Karpas-422 (cell line): ENCODE measurements around the gene KDM8. TPM values are rescaled to one million over a fixed set of nuclear protein-coding genes. Genes with fewer than 3 reads are reported as not detected.
A peak's percentile ranks its signal among the peaks of the same experiment; 100 is the strongest.

Source experiments
- DNase-seq: peaks from one replicate; pipeline ENCODE4 v3.0.0-alpha.2; 2015
- H2AFZ ChIP-seq: fragments of 200-600 bp; sonication (generic); 2 replicates; pipeline ENCODE4 v1.6.1; 2014; ENCODE audit warnings: antibody characterized with exemption, low read length, mixed read lengths
- H3K27ac ChIP-seq: fragments of 200-600 bp; sonication (generic); 2 replicates; pipeline ENCODE4 v1.5.1; 2014; ENCODE audit warnings: mild to moderate bottlenecking, low read length, moderate library complexity
- H3K27me3 ChIP-seq: fragments of 200-600 bp; sonication (generic); 2 replicates; pipeline ENCODE4 v1.6.1; 2014; ENCODE audit warnings: low read length, mixed read lengths
- H3K36me3 ChIP-seq: fragments of 200-600 bp; sonication (generic); 2 replicates; pipeline ENCODE4 v1.6.1; 2014; ENCODE audit warnings: low read length, mixed read lengths; ENCODE audit not compliant: insufficient read depth
- H3K4me1 ChIP-seq: fragments of 200-600 bp; sonication (generic); 2 replicates; pipeline ENCODE4 v1.6.1; 2014; ENCODE audit warnings: mild to moderate bottlenecking, low read length, mixed read lengths
- H3K4me2 ChIP-seq: fragments of 200-600 bp; sonication (generic); 2 replicates; pipeline ENCODE4 v1.6.1; 2014; ENCODE audit warnings: low read length, low read depth, mild to moderate bottlenecking; ENCODE audit not compliant: poor library complexity, severe bottlenecking
- H3K4me3 ChIP-seq: fragments of 200-600 bp; sonication (generic); 2 replicates; pipeline ENCODE4 v1.5.1; 2014; ENCODE audit warnings: mild to moderate bottlenecking, antibody characterized with exemption, low read length, mixed read lengths
- H3K79me2 ChIP-seq: fragments of 200-600 bp; sonication (generic); 2 replicates; pipeline ENCODE4 v1.6.1; 2014; ENCODE audit warnings: mild to moderate bottlenecking, low read length, mixed read lengths
- H3K9ac ChIP-seq: fragments of 200-600 bp; sonication (generic); 2 replicates; pipeline ENCODE4 v1.6.0; 2014; ENCODE audit warnings: low read length
- H3K9me2 ChIP-seq: fragments of 200-600 bp; sonication (generic), shearing (Covaris generic); replicated peaks from 2 replicates; pipeline ENCODE4 v1.6.0; 2014; ENCODE audit warnings: mild to moderate bottlenecking, low read length, moderate library complexity; ENCODE audit not compliant: insufficient read depth
- H3K9me3 ChIP-seq: fragments of 300-700, 200-600 bp; sonication (generic); 2 replicates; pipeline ENCODE4 v1.6.1; 2014; ENCODE audit warnings: low read length, mixed read lengths
- H4K20me1 ChIP-seq: fragments of 200-600 bp; sonication (generic); 2 replicates; pipeline ENCODE4 v1.6.1; 2014; ENCODE audit warnings: mild to moderate bottlenecking, antibody characterized with exemption, low read length, low read depth; ENCODE audit not compliant: insufficient read depth
- total RNA-seq: library from RNA; depleted of rRNA; stranded (reverse); fragments of >200 nt; shearing (Covaris generic); gene quantifications from 2 replicates; pipeline ENCODE4 v1.2.3, GENCODE V29; 2014; ENCODE audit warnings: low replicate concordance; rRNA removed

The KDM8 gene
- total RNA-seq, result 1.9 and 3.1 TPM in 2 replicates

GRCh38 chr16:27203507-27204311 is at the start of gene KDM8:
TSS of gene KDM8 (plus strand) at chr16:27203526. CDS start at chr16:27210124, 6,598 bp downstream.
- Histone ChIP-seq H3K9me3 (no peaks in the 10 kb centered on the region), H3K4me2 (peak within 1 kb of the TSS; percentile 97), H3K9ac (peak within 1 kb of the TSS; percentile 97), H3K27ac (peak within 1 kb of the TSS; percentile 87), H4K20me1 (no peaks in the 10 kb centered on the region), H3K79me2 (peaks cover 8% of the 10 kb centered on the region; the same call in 1 of the 2 replicates), H3K9me2 (no peaks in the 10 kb centered on the region), H2AFZ (peak within 1 kb of the TSS; percentile 85), H3K4me1 (peaks cover 33% of the 10 kb centered on the region), H3K36me3 (no peaks in the 10 kb centered on the region), H3K4me3 (peak within 1 kb of the TSS; percentile 92), H3K27me3 (no peaks in the 10 kb centered on the region)
- peak; percentile 99 for DNase-seq

- Histone ChIP-seq H3K27me3 (no peaks in the 10 kb centered on the region), H4K20me1 (no peaks in the 10 kb centered on the region), H3K4me3 (no peak overlapping the region), H2AFZ (no peak overlapping the region), H3K9ac (no peak overlapping the region), H3K4me1 (no peaks in the 10 kb centered on the region), H3K9me2 (no peaks in the 10 kb centered on the region), H3K36me3 (no peaks in the 10 kb centered on the region), H3K9me3 (no peaks in the 10 kb centered on the region), H3K79me2 (no peaks in the 10 kb centered on the region), H3K4me2 (no peak overlapping the region), H3K27ac (no peak overlapping the region)
- peak; percentile 78 for DNase-seq
Observed at GRCh38 chr16:27154705-27155521, 48.4 kb upstream of the KDM8 start.

GRCh38 chr16:27156579-27156978 is 46.7 kb upstream of the KDM8 start:
- H3K27me3 ChIP-seq, result no peaks in the 10 kb centered on the region
- no peaks in the 10 kb centered on the region for H3K36me3 ChIP-seq
- H3K4me2 ChIP-seq, result no peak overlapping the region
- H2AFZ ChIP-seq, result no peak overlapping the region
- H3K9ac ChIP-seq, result no peak overlapping the region
- H3K4me3 ChIP-seq, result no peak overlapping the region
- no peaks in the 10 kb centered on the region for H3K4me1 ChIP-seq
- H4K20me1 ChIP-seq, result no peaks in the 10 kb centered on the region
- DNase-seq, result no peak
- H3K9me3 ChIP-seq, result no peaks in the 10 kb centered on the region
- H3K27ac ChIP-seq, result no peak overlapping the region
- H3K9me2 ChIP-seq, result no peaks in the 10 kb centered on the region
- no peaks in the 10 kb centered on the region for H3K79me2 ChIP-seq

- DNase-seq, result no peak
- H3K36me3 ChIP-seq, result no peaks in the 10 kb centered on the region
- no peaks in the 10 kb centered on the region for H4K20me1 ChIP-seq
- H3K9me2 ChIP-seq, result no peaks in the 10 kb centered on the region
- H3K4me1 ChIP-seq, result no peaks in the 10 kb centered on the region
- H3K9me3 ChIP-seq, result no peaks in the 10 kb centered on the region
- H2AFZ ChIP-seq, result no peak overlapping the region
- H3K27ac ChIP-seq, result no peak overlapping the region
- no peak overlapping the region for H3K4me3 ChIP-seq
- no peak overlapping the region for H3K9ac ChIP-seq
- no peak overlapping the region for H3K4me2 ChIP-seq
- no peaks in the 10 kb centered on the region for H3K27me3 ChIP-seq
- H3K79me2 ChIP-seq, result no peaks in the 10 kb centered on the region
Observed at GRCh38 chr16:27161398-27161797, 41.9 kb upstream of the KDM8 start.

- Histone ChIP-seq H4K20me1 (no peaks in the 10 kb centered on the region), H3K4me2 (no peak overlapping the region), H3K36me3 (no peaks in the 10 kb centered on the region), H3K4me3 (no peak overlapping the region), H3K4me1 (no peaks in the 10 kb centered on the region), H3K9me3 (no peaks in the 10 kb centered on the region), H3K9me2 (no peaks in the 10 kb centered on the region), H3K9ac (no peak overlapping the region), H2AFZ (no peak overlapping the region), H3K27me3 (no peaks in the 10 kb centered on the region), H3K27ac (no peak overlapping the region), H3K79me2 (no peaks in the 10 kb centered on the region)
- DNase-seq, result no peak
Observed at GRCh38 chr16:27164352-27164751, 39.0 kb upstream of the KDM8 start.

GRCh38 chr16:27165576-27165975 is 37.8 kb upstream of the KDM8 start:
- no peaks in the 10 kb centered on the region for H3K9me3 ChIP-seq
- no peaks in the 10 kb centered on the region for H3K9me2 ChIP-seq
- H3K79me2 ChIP-seq, result no peaks in the 10 kb centered on the region
- no peak overlapping the region for H2AFZ ChIP-seq
- no peak overlapping the region for H3K4me2 ChIP-seq
- H3K9ac ChIP-seq, result no peak overlapping the region
- no peaks in the 10 kb centered on the region for H3K4me1 ChIP-seq
- no peak overlapping the region for H3K27ac ChIP-seq
- no peak overlapping the region for H3K4me3 ChIP-seq
- H3K36me3 ChIP-seq, result no peaks in the 10 kb centered on the region
- no peaks in the 10 kb centered on the region for H4K20me1 ChIP-seq
- DNase-seq, result no peak
- no peaks in the 10 kb centered on the region for H3K27me3 ChIP-seq

- Histone ChIP-seq H3K79me2 (no peaks in the 10 kb centered on the region), H3K4me2 (no peak overlapping the region), H2AFZ (no peak overlapping the region), H3K9me2 (no peaks in the 10 kb centered on the region), H3K4me1 (no peaks in the 10 kb centered on the region), H3K36me3 (no peaks in the 10 kb centered on the region), H4K20me1 (no peaks in the 10 kb centered on the region), H3K9ac (no peak overlapping the region), H3K9me3 (no peaks in the 10 kb centered on the region), H3K27me3 (no peaks in the 10 kb centered on the region), H3K4me3 (no peak overlapping the region), H3K27ac (no peak overlapping the region)
- DNase-seq, result no peak
Observed at GRCh38 chr16:27168790-27169189, 34.5 kb upstream of the KDM8 start.

GRCh38 chr16:27169511-27170071 is 33.7 kb upstream of the KDM8 start:
- no peak for DNase-seq
- Histone ChIP-seq H2AFZ (no peak overlapping the region), H3K27me3 (no peaks in the 10 kb centered on the region), H3K4me1 (no peaks in the 10 kb centered on the region), H3K9ac (no peak overlapping the region), H3K79me2 (no peaks in the 10 kb centered on the region), H4K20me1 (no peaks in the 10 kb centered on the region), H3K9me3 (no peaks in the 10 kb centered on the region), H3K36me3 (no peaks in the 10 kb centered on the region), H3K4me2 (no peak overlapping the region), H3K4me3 (no peak overlapping the region), H3K9me2 (no peaks in the 10 kb centered on the region), H3K27ac (no peak overlapping the region)
